Neural cell (in vitro differentiated cells): ENCODE results near the gene LINGO1. TPM values are rescaled to one million over a fixed set of nuclear protein-coding genes. Genes with fewer than 3 reads are reported as not detected.

Experiments
- H2AFZ ChIP-seq: fragments of 200-600, 300-800 bp; sonication (generic), shearing (Covaris generic); 2 replicates; pipeline ENCODE4 v1.6.0; 2014; ENCODE audit warnings: low read depth, mild to moderate bottlenecking, antibody characterized with exemption, low read length, moderate library complexity
- H3F3A ChIP-seq: fragments of 200-600 bp; shearing (Covaris generic); 2 replicates; pipeline ENCODE4 v1.6.1; 2016; ENCODE audit warnings: mild to moderate bottlenecking, moderate library complexity, mixed read lengths, antibody characterized with exemption, low read length; ENCODE audit not compliant: insufficient read depth, poor library complexity, severe bottlenecking
- H3K27ac ChIP-seq: fragments of 200-600, 300-800 bp; sonication (generic), shearing (Covaris generic); 2 replicates; pipeline ENCODE4 v1.5.1; 2014; ENCODE audit warnings: mild to moderate bottlenecking, low read length, moderate library complexity
- H3K27me3 ChIP-seq: fragments of 300-800, 200-600 bp; sonication (generic), shearing (Covaris generic); 2 replicates; pipeline ENCODE4 v1.6.0; 2014; ENCODE audit warnings: mild to moderate bottlenecking, low read depth, low read length, moderate library complexity; ENCODE audit not compliant: insufficient read depth
- H3K36me3 ChIP-seq: fragments of 300-800, 200-600 bp; sonication (generic), shearing (Covaris generic); 2 replicates; pipeline ENCODE4 v1.5.1; 2014; ENCODE audit warnings: mild to moderate bottlenecking, antibody characterized with exemption, low read length, moderate library complexity; ENCODE audit not compliant: insufficient read depth
- H3K4me2 ChIP-seq: fragments of 300-800, 200-600 bp; sonication (generic), shearing (Covaris generic); 2 replicates; pipeline ENCODE4 v1.6.0; 2014; ENCODE audit warnings: mild to moderate bottlenecking, low read length
- H3K4me3 ChIP-seq: fragments of 300-800, 200-600 bp; sonication (generic), shearing (Covaris generic); 2 replicates; pipeline ENCODE4 v1.5.1; 2014; ENCODE audit warnings: mild to moderate bottlenecking, low read length, moderate library complexity
- H3K79me2 ChIP-seq: fragments of 200-600 bp; shearing (Covaris generic); replicated peaks from 2 replicates; pipeline ENCODE4 v1.6.0; 2014; ENCODE audit warnings: mild to moderate bottlenecking, low read length, moderate library complexity; ENCODE audit not compliant: insufficient read depth
- H3K9ac ChIP-seq: fragments of 300-800, 200-600 bp; sonication (generic), shearing (Covaris generic); 2 replicates; pipeline ENCODE4 v1.6.1; 2016; ENCODE audit warnings: mild to moderate bottlenecking, low read length, mixed read lengths
- H3K9me2 ChIP-seq: fragments of 200-600 bp; shearing (Covaris generic); 2 replicates; pipeline ENCODE4 v1.6.1; 2016; ENCODE audit warnings: mild to moderate bottlenecking, low read length, mixed read lengths; ENCODE audit not compliant: insufficient read depth
- H3K9me3 ChIP-seq: fragments of 200-600, 300-800 bp; sonication (generic), shearing (Covaris generic); 2 replicates; pipeline ENCODE4 v1.6.1; 2016; ENCODE audit warnings: mild to moderate bottlenecking, mixed run types, low read length, moderate library complexity, mixed read lengths
- H4K20me1 ChIP-seq: fragments of 200-600 bp; shearing (Covaris generic); 2 replicates; pipeline ENCODE4 v1.6.1; 2016; ENCODE audit warnings: mild to moderate bottlenecking, mixed run types; ENCODE audit not compliant: insufficient read depth
- CTCF ChIP-seq: fragments of 450-650 bp; IDR thresholded peaks from 2 replicates; pipeline ENCODE4 v1.5.1; 2014; ENCODE audit warnings: antibody characterized with exemption, mild to moderate bottlenecking, moderate library complexity; ENCODE audit not compliant: poor library complexity, severe bottlenecking
- EP300 ChIP-seq: fragments of 450-650 bp; conservative IDR thresholded peaks from 2 replicates; pipeline ENCODE4 v1.6.1; 2014; ENCODE audit warnings: antibody characterized with exemption, mild to moderate bottlenecking, moderate library complexity; ENCODE audit not compliant: poor library complexity, severe bottlenecking
- EZH2 ChIP-seq: fragments of 200-600, 300-800 bp; shearing (Covaris generic), sonication (generic); IDR thresholded peaks from 2 replicates; pipeline ENCODE4 v1.6.1; 2014; ENCODE audit warnings: antibody characterized with exemption, low read length, borderline replicate concordance, mild to moderate bottlenecking; ENCODE audit not compliant: insufficient read depth, poor library complexity, severe bottlenecking
- MXI1 ChIP-seq: fragments of 450-650 bp; conservative IDR thresholded peaks from 2 replicates; pipeline ENCODE4 v1.6.1; 2014; ENCODE audit warnings: antibody characterized with exemption, mild to moderate bottlenecking; ENCODE audit not compliant: poor library complexity, severe bottlenecking
- POLR2AphosphoS5 ChIP-seq: IDR thresholded peaks from 2 replicates; pipeline ENCODE4 v1.6.1; 2012
- RAD21 ChIP-seq: fragments of 450-650 bp; conservative IDR thresholded peaks from 2 replicates; pipeline ENCODE4 v1.6.1; 2014; ENCODE audit warnings: antibody characterized with exemption, mild to moderate bottlenecking, moderate library complexity
- REST ChIP-seq: IDR thresholded peaks from 2 replicates; pipeline ENCODE4 v1.6.1; 2012; ENCODE audit warnings: borderline replicate concordance
- SMC3 ChIP-seq: fragments of 450-650 bp; conservative IDR thresholded peaks from 2 replicates; pipeline ENCODE4 v1.6.1; 2014; ENCODE audit warnings: antibody characterized with exemption, mild to moderate bottlenecking, moderate library complexity; ENCODE audit not compliant: poor library complexity
- TAF1 ChIP-seq: IDR thresholded peaks from 2 replicates; pipeline ENCODE4 v1.6.1; 2012; ENCODE audit warnings: low read depth
- polyA plus RNA-seq: library from polyadenylated mRNA; depleted of rRNA; stranded (reverse); fragments of >200 nt; gene quantifications from 2 replicates; pipeline ENCODE4 v1.2.3, GENCODE V29; 2014

The LINGO1 gene
- polyA plus RNA-seq, 1 donor from 2014 or later, result 34.4 TPM

GRCh38 chr15:77564341-77564740 lies 68.4 kb downstream of the LINGO1 start:
- no peak overlapping the region for H2AFZ ChIP-seq
- H3K36me3 ChIP-seq, result no peaks in the 10 kb centered on the region
- no peaks in the 10 kb centered on the region for H3F3A ChIP-seq
- TF ChIP-seq POLR2AphosphoS5 (no peak), SMC3 (no peak), RAD21 (no peak), REST (no peak), CTCF (no peak), MXI1 (no peak), EZH2 (no peak), TAF1 (no peak), EP300 (no peak)
- H3K9ac ChIP-seq, result no peak overlapping the region
- no peak overlapping the region for H3K27ac ChIP-seq
- no peaks in the 10 kb centered on the region for H3K27me3 ChIP-seq
- no peaks in the 10 kb centered on the region for H4K20me1 ChIP-seq
- H3K4me3 ChIP-seq, result no peak overlapping the region
- no peak overlapping the region for H3K4me2 ChIP-seq
- no peaks in the 10 kb centered on the region for H3K79me2 ChIP-seq
- H3K9me2 ChIP-seq, result no peaks in the 10 kb centered on the region
- no peaks in the 10 kb centered on the region for H3K9me3 ChIP-seq

GRCh38 chr15:77563623-77564156 lies 69.0 kb downstream of the LINGO1 start:
- Histone ChIP-seq H4K20me1 (no peaks in the 10 kb centered on the region), H3K4me2 (no peak overlapping the region), H3K4me3 (no peak overlapping the region), H3K27ac (no peak overlapping the region), H3K36me3 (no peaks in the 10 kb centered on the region), H3K27me3 (no peaks in the 10 kb centered on the region), H3K79me2 (no peaks in the 10 kb centered on the region), H3K9me2 (no peaks in the 10 kb centered on the region), H3K9ac (no peak overlapping the region), H3F3A (no peaks in the 10 kb centered on the region), H2AFZ (no peak overlapping the region), H3K9me3 (no peaks in the 10 kb centered on the region)
- TF ChIP-seq TAF1, result no peak
- TF ChIP-seq POLR2AphosphoS5, result no peak
- TF ChIP-seq RAD21, result no peak
- TF ChIP-seq CTCF, result no peak
- no peak for TF ChIP-seq EP300
- TF ChIP-seq REST, result no peak
- TF ChIP-seq MXI1, result no peak
- no peak for TF ChIP-seq EZH2
- TF ChIP-seq SMC3, result no peak
